ENCODE data around the gene CCDC188.

Gene CCDC188

GRCh38 chr22:20188567-20188877 lies 37.7 kb upstream of the CCDC188 start:
- H3K4me3 ChIP-seq (ENCODE audit: low read depth, low read length) = no peak overlapping the region
- no peak for TF ChIP-seq CTCF (IDR thresholded peaks at IDR 0.05; ENCODE audit: low read depth, low read length, missing control alignments)
- no peak for DNase-seq (ENCODE audit: low read depth)

- DNase-seq (ENCODE audit: low read depth) = no peak
- no peak overlapping the region for H3K4me3 ChIP-seq (ENCODE audit: low read depth, low read length)
- no peak for TF ChIP-seq CTCF (IDR thresholded peaks at IDR 0.05; ENCODE audit: low read depth, low read length, missing control alignments)
Observed at GRCh38 chr22:20187777-20188566, 37.1 kb upstream of the CCDC188 start.

GRCh38 chr22:20186871-20187546 lies 36.2 kb upstream of the CCDC188 start:
- H3K4me3 ChIP-seq (ENCODE audit: low read depth, low read length) = no peak overlapping the region
- no peak for TF ChIP-seq CTCF (IDR thresholded peaks at IDR 0.05; ENCODE audit: low read depth, low read length, missing control alignments)
- no peak for DNase-seq (ENCODE audit: low read depth)

- no peak for TF ChIP-seq CTCF (IDR thresholded peaks at IDR 0.05; ENCODE audit: low read depth, low read length, missing control alignments)
- H3K4me3 ChIP-seq (ENCODE audit: low read depth, low read length) = no peak overlapping the region
- DNase-seq (ENCODE audit: low read depth) = no peak
Observed at GRCh38 chr22:20186183-20186870, 35.5 kb upstream of the CCDC188 start.

- no peak overlapping the region for H3K4me3 ChIP-seq (ENCODE audit: low read depth, low read length)
- no peak for DNase-seq (ENCODE audit: low read depth)
- no peak for TF ChIP-seq CTCF (IDR thresholded peaks at IDR 0.05; ENCODE audit: low read depth, low read length, missing control alignments)
Observed at GRCh38 chr22:20185750-20186149, 34.9 kb upstream of the CCDC188 start.

- no peak overlapping the region for H3K4me3 ChIP-seq (ENCODE audit: low read depth, low read length)
- TF ChIP-seq CTCF (IDR thresholded peaks at IDR 0.05; ENCODE audit: low read depth, low read length, missing control alignments) = no peak
- DNase-seq (ENCODE audit: low read depth) = no peak
Observed at GRCh38 chr22:20184501-20185165, 33.8 kb upstream of the CCDC188 start.
